ENCODE measurements around the gene ABHD1.

GRCh38 chr2:27149570-27150405, 26.2 kb downstream of the ABHD1 start:
- no peak for TF ChIP-seq CTCF (IDR thresholded peaks at IDR 0.05; ENCODE audit: low read depth, low read length, missing input control)
- TF ChIP-seq RAD21 (IDR thresholded peaks at IDR 0.05), result no peak
- no peak for TF ChIP-seq ATF3 (IDR thresholded peaks at IDR 0.05)
- no peak for TF ChIP-seq GABPA (IDR thresholded peaks at IDR 0.05 in 1 of 2, conservative IDR thresholded peaks at IDR 0.05 in 1 of 2)
- TF ChIP-seq SP1 (IDR thresholded peaks at IDR 0.05), result no peak
- TF ChIP-seq YY1 (IDR thresholded peaks at IDR 0.05), result no peak
- TF ChIP-seq REST (IDR thresholded peaks at IDR 0.05), result no peak
- no peak for TF ChIP-seq JUND (IDR thresholded peaks at IDR 0.05)
- no peak for TF ChIP-seq MAX (IDR thresholded peaks at IDR 0.05)
- TF ChIP-seq EGR1 (IDR thresholded peaks at IDR 0.05; ENCODE audit: low read depth in 2 of 2), result no peak
- TF ChIP-seq TAF1 (conservative IDR thresholded peaks at IDR 0.05), result no peak
